ENCODE data around the gene TNFSF15.

TNFSF15 gene

GRCh38 chr9:114826431-114826830, 20.6 kb upstream of the TNFSF15 start:
- Histone ChIP-seq H3K4me1 (ENCODE audit: control insufficient read depth, insufficient read depth, low read length) (no peaks in the 10 kb centered on the region), H3K9me3 (ENCODE audit: control insufficient read depth, insufficient read depth, low read depth, low read length) (no peaks in the 10 kb centered on the region), H3K27ac (ENCODE audit: extremely low read depth, low read depth, low read length) (no peak overlapping the region), H3K4me3 (ENCODE audit: low read depth, low read length) (no peak overlapping the region), H3K36me3 (ENCODE audit: control insufficient read depth in 2 of 2, insufficient read depth in 1 of 2, low read length in 2 of 2) (no peaks in the 10 kb centered on the region)
- POLR2A ChIA-PET: no interaction called here
- CTCF ChIA-PET: no interaction called here
- no peak for TF ChIP-seq ZNF26 (tag by site-specific recombination; IDR thresholded peaks at IDR 0.05)
- TF ChIP-seq ZNF16 (tag by site-specific recombination; IDR thresholded peaks at IDR 0.05; ENCODE audit: low read depth): no peak
- TF ChIP-seq ZNF302 (tag by site-specific recombination; IDR thresholded peaks at IDR 0.05; ENCODE audit: low read depth): no peak
- TF ChIP-seq ZNF354C (tag by site-specific recombination; IDR thresholded peaks at IDR 0.05; ENCODE audit: borderline replicate concordance, low read depth): no peak
- TF ChIP-seq ZXDB (tag by site-specific recombination; IDR thresholded peaks at IDR 0.05): no peak
- no peak for TF ChIP-seq ZNF701 (tag by site-specific recombination; IDR thresholded peaks at IDR 0.05)

GRCh38 chr9:114825126-114825795, 19.4 kb upstream of the TNFSF15 start:
- H3K9me3 ChIP-seq (ENCODE audit: control insufficient read depth, insufficient read depth, low read depth, low read length): no peaks in the 10 kb centered on the region
- POLR2A ChIA-PET: no interaction called here
- H3K4me3 ChIP-seq (ENCODE audit: low read depth, low read length): no peak overlapping the region
- no peaks in the 10 kb centered on the region for H3K36me3 ChIP-seq (ENCODE audit: control insufficient read depth in 2 of 2, insufficient read depth in 1 of 2, low read length in 2 of 2)
- CTCF ChIA-PET: interaction anchor here (0.5 to 0.9 kb wide), 4 partner anchors 12 to 144 kb away, joined by 3 read pairs; no protein-coding TSS in a partner anchor
- no peak overlapping the region for H3K27ac ChIP-seq (ENCODE audit: extremely low read depth, low read depth, low read length)
- TF ChIP-seq ZNF311 (tag by site-specific recombination; IDR thresholded peaks at IDR 0.05; ENCODE audit: borderline replicate concordance): no peak
- H3K4me1 ChIP-seq (ENCODE audit: control insufficient read depth, insufficient read depth, low read length): no peaks in the 10 kb centered on the region

DNA sequence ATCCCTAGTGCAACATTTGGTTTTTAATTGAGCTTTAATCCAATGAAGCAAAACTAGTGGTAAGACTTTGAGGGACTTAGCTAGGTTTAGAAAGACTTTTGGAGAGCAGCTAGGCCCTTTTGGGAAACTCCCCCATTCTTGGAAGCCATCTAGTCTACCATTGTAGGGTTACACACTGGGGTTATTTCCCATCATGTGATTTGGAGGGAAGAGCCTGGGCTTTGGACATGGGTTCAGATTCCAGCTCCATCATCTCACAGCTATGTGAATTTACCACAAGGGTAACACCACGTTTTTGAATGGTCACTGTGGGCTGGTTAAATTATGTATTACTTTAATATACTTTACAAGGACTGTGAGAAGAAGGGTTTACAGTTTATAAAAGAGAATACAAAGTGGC, 18.3 kb upstream of the TNFSF15 start:
- Histone ChIP-seq H3K27ac (ENCODE audit: extremely low read depth, low read depth, low read length) (no peak overlapping the region), H3K4me1 (ENCODE audit: control insufficient read depth, insufficient read depth, low read length) (no peaks in the 10 kb centered on the region), H3K4me3 (ENCODE audit: low read depth, low read length) (no peak overlapping the region), H3K36me3 (ENCODE audit: control insufficient read depth in 2 of 2, insufficient read depth in 1 of 2, low read length in 2 of 2) (no peaks in the 10 kb centered on the region), H3K9me3 (ENCODE audit: control insufficient read depth, insufficient read depth, low read depth, low read length) (no peaks in the 10 kb centered on the region)
- CTCF ChIA-PET: interaction anchor here (0.6 kb wide), 1 partner anchor 86 kb away, joined by 3 read pairs; no protein-coding TSS in a partner anchor
- TF ChIP-seq ZNF677 (tag by site-specific recombination; IDR thresholded peaks at IDR 0.05): no peak
- TF ChIP-seq ZNF501 (tag by site-specific recombination; IDR thresholded peaks at IDR 0.05): no peak
- TF ChIP-seq ZNF37A (tag by site-specific recombination; IDR thresholded peaks at IDR 0.05): no peak
- TF ChIP-seq, protein P1, sequence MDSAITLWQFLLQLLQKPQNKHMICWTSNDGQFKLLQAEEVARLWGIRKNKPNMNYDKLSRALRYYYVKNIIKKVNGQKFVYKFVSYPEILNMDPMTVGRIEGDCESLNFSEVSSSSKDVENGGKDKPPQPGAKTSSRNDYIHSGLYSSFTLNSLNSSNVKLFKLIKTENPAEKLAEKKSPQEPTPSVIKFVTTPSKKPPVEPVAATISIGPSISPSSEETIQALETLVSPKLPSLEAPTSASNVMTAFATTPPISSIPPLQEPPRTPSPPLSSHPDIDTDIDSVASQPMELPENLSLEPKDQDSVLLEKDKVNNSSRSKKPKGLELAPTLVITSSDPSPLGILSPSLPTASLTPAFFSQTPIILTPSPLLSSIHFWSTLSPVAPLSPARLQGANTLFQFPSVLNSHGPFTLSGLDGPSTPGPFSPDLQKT (IDR thresholded peaks at IDR 0.05; ENCODE audit: borderline replicate concordance, low read depth, low read length): no peak
- TF ChIP-seq ZNF544 (tag by site-specific recombination; IDR thresholded peaks at IDR 0.05): no peak
- TF ChIP-seq ZNF140 (tag by site-specific recombination; IDR thresholded peaks at IDR 0.05): no peak
- no peak for TF ChIP-seq ZNF394 (tag by site-specific recombination; IDR thresholded peaks at IDR 0.05; ENCODE audit: borderline replicate concordance)
- TF ChIP-seq GLI4 (tag by site-specific recombination; IDR thresholded peaks at IDR 0.05): no peak
- no peak for TF ChIP-seq AEBP2 (tag by site-specific recombination; IDR thresholded peaks at IDR 0.05; ENCODE audit: borderline replicate concordance)
- TF ChIP-seq ZNF146 (tag by site-specific recombination; IDR thresholded peaks at IDR 0.05): no peak
- no peak for TF ChIP-seq ZBTB17 (tag by site-specific recombination; IDR thresholded peaks at IDR 0.05)
- TF ChIP-seq MEIS1 (CRISPR knock-in tag; IDR thresholded peaks at IDR 0.05; ENCODE audit: borderline replicate concordance): no peak
- no peak for TF ChIP-seq ZFP37 (tag by site-specific recombination; IDR thresholded peaks at IDR 0.05)
- POLR2A ChIA-PET: no interaction called here
